ENCODE measurements around the gene IL1B.

GRCh38 chr2:112787729-112788393 is 48.7 kb downstream of the IL1B start:
- TF ChIP-seq SIN3A (IDR thresholded peaks at IDR 0.05; ENCODE audit: borderline replicate concordance, insufficient read depth, low read depth, low read length), result no peak
- no peak for TF ChIP-seq REST (IDR thresholded peaks at IDR 0.05; ENCODE audit: insufficient read depth in 1 of 2, low read depth in 2 of 2, low read length in 1 of 2)
- no peak for TF ChIP-seq CTCF (IDR thresholded peaks at IDR 0.05)
